A549 treated with CORT108297 at 1 μM for 4 hours (cell line): ENCODE results near the gene STYXL1. TPM values are rescaled to one million over a fixed set of nuclear protein-coding genes. Genes with fewer than 3 reads are reported as not detected.

ENCODE experiments used
- total RNA-seq: library from RNA; stranded (reverse); fragments of 200-300 nt; extraction: Qiagen RNA extraction; gene quantifications from 5 replicates; pipeline ENCODE4 v1.2.3, GENCODE V29; 2022

The STYXL1 gene
- 39.3 to 51.8 TPM (median 41.1 TPM) in 5 replicates for total RNA-seq

GRCh38 chr7:76047811-76048667 is at the start of gene STYXL1, which contains the start of gene MDH2:
STYXL1 (minus strand) TSS chr7:76048000; CDS start chr7:76030523, 17,477 bp downstream.
MDH2 (plus strand) TSS chr7:76048106; CDS start chr7:76048161, 55 bp downstream.

GRCh38 chr7:75994388-75995051 is 53.3 kb downstream of the STYXL1 start, which contains the start of gene TMEM120A:
TMEM120A (minus strand) TSS chr7:75994595; CDS start chr7:75994570, 25 bp downstream.

Other genes with a start within 250 kb of the STYXL1 start
- gene CCL24, start 234.2 kb downstream of the STYXL1 start, total RNA-seq, result not detected in 5 replicates
- gene RHBDD2, start 169.0 kb downstream of the STYXL1 start, total RNA-seq, result 78.9 to 102 TPM (median 96.8 TPM) in 5 replicates
- 134 to 172 TPM (median 166 TPM) in 5 replicates for gene POR, start 132.8 kb downstream of the STYXL1 start, total RNA-seq
- 34.7 to 47.1 TPM (median 42.5 TPM) in 5 replicates for gene TMEM120A, start 53.4 kb downstream of the STYXL1 start, total RNA-seq
- 333 to 418 TPM (median 378 TPM) in 5 replicates for gene MDH2, start 106 bp upstream of the STYXL1 start, total RNA-seq
- gene SRRM3, start 153.9 kb upstream of the STYXL1 start, total RNA-seq, result 6.3 to 10.0 TPM (median 8.5 TPM) in 5 replicates